ENCODE measurements around the gene LGR4. TPM values are rescaled to one million over a fixed set of nuclear protein-coding genes. Genes with fewer than 3 reads are reported as not detected.

Gene LGR4
- total and polyA plus RNA-seq, 2 donors = 9.9 to 98.1 TPM

- WGBS = 94% methylated on average over 3 of the region's 3 CpGs
- DNase-seq (ENCODE audit: extremely low spot score) = no peak
- Histone ChIP-seq H3K4me1 (ENCODE audit: insufficient read depth) (peaks cover 2% of the 10 kb centered on the region), H3K27ac (ENCODE audit: low read depth) (no peak overlapping the region), H3K4me3 (ENCODE audit: low read depth, low read length) (no peak overlapping the region), H3K36me3 (ENCODE audit: insufficient read depth) (no peaks in the 10 kb centered on the region)
Measured at GRCh38 chr11:27405134-27405533, 67.5 kb downstream of the LGR4 start.

GRCh38 chr11:27404427-27404826 lies 68.2 kb downstream of the LGR4 start:
- Histone ChIP-seq H3K27ac (ENCODE audit: low read depth) (no peak overlapping the region), H3K4me3 (ENCODE audit: low read depth, low read length) (no peak overlapping the region), H3K36me3 (ENCODE audit: insufficient read depth) (no peaks in the 10 kb centered on the region), H3K4me1 (ENCODE audit: insufficient read depth) (peaks cover 2% of the 10 kb centered on the region)
- no peak for DNase-seq (ENCODE audit: extremely low spot score)
- WGBS = 90% methylated on average over 2 of the region's 2 CpGs

- Histone ChIP-seq H3K27ac (ENCODE audit: low read depth) (no peak overlapping the region), H3K36me3 (ENCODE audit: insufficient read depth) (no peaks in the 10 kb centered on the region), H3K4me1 (ENCODE audit: insufficient read depth) (peaks cover 2% of the 10 kb centered on the region), H3K4me3 (ENCODE audit: low read depth, low read length) (no peak overlapping the region)
- WGBS = 97% methylated on average over 2 of the region's 2 CpGs
- DNase-seq (ENCODE audit: extremely low spot score) = no peak
Measured at GRCh38 chr11:27403195-27403594, 69.4 kb downstream of the LGR4 start.

GRCh38 chr11:27402450-27402849 lies 70.1 kb downstream of the LGR4 start:
- peaks cover 2% of the 10 kb centered on the region for H3K4me1 ChIP-seq (ENCODE audit: insufficient read depth)
- 91% methylated on average over 2 of the region's 2 CpGs for WGBS
- DNase-seq (ENCODE audit: extremely low spot score) = no peak
- no peak overlapping the region for H3K27ac ChIP-seq (ENCODE audit: low read depth)
- no peak overlapping the region for H3K4me3 ChIP-seq (ENCODE audit: low read depth, low read length)
- no peaks in the 10 kb centered on the region for H3K36me3 ChIP-seq (ENCODE audit: insufficient read depth)

GRCh38 chr11:27401833-27402316 lies 70.7 kb downstream of the LGR4 start:
- H3K36me3 ChIP-seq (ENCODE audit: insufficient read depth) = no peaks in the 10 kb centered on the region
- WGBS = 87% methylated on average over 5 of the region's 5 CpGs
- no peak overlapping the region for H3K27ac ChIP-seq (ENCODE audit: low read depth)
- H3K4me3 ChIP-seq (ENCODE audit: low read depth, low read length) = no peak overlapping the region
- no peak for DNase-seq (ENCODE audit: extremely low spot score)
- peaks cover 2% of the 10 kb centered on the region for H3K4me1 ChIP-seq (ENCODE audit: insufficient read depth)

- no peak overlapping the region for H3K27ac ChIP-seq (ENCODE audit: low read depth)
- H3K4me1 ChIP-seq (ENCODE audit: insufficient read depth) = peaks cover 2% of the 10 kb centered on the region
- 83% methylated on average over 5 of the region's 5 CpGs for WGBS
- no peaks in the 10 kb centered on the region for H3K36me3 ChIP-seq (ENCODE audit: insufficient read depth)
- DNase-seq (ENCODE audit: extremely low spot score) = no peak
- H3K4me3 ChIP-seq (ENCODE audit: low read depth, low read length) = no peak overlapping the region
Measured at GRCh38 chr11:27401280-27401832, 71.2 kb downstream of the LGR4 start.

- WGBS = 93% methylated on average over 3 of the region's 3 CpGs
- Histone ChIP-seq H3K36me3 (ENCODE audit: insufficient read depth) (no peaks in the 10 kb centered on the region), H3K4me1 (ENCODE audit: insufficient read depth) (peaks cover 2% of the 10 kb centered on the region), H3K4me3 (ENCODE audit: low read depth, low read length) (no peak overlapping the region), H3K27ac (ENCODE audit: low read depth) (no peak overlapping the region)
- DNase-seq (ENCODE audit: extremely low spot score) = no peak
Measured at GRCh38 chr11:27398400-27398770, 74.2 kb downstream of the LGR4 start.

GRCh38 chr11:27397624-27398399 lies 74.8 kb downstream of the LGR4 start:
- no peaks in the 10 kb centered on the region for H3K36me3 ChIP-seq (ENCODE audit: insufficient read depth)
- H3K4me3 ChIP-seq (ENCODE audit: low read depth, low read length) = no peak overlapping the region
- 76% methylated on average over 9 of the region's 9 CpGs for WGBS
- no peak overlapping the region for H3K27ac ChIP-seq (ENCODE audit: low read depth)
- peaks cover 2% of the 10 kb centered on the region for H3K4me1 ChIP-seq (ENCODE audit: insufficient read depth)
- DNase-seq (ENCODE audit: extremely low spot score) = no peak

GRCh38 chr11:27396259-27396839 lies 76.2 kb downstream of the LGR4 start:
- Histone ChIP-seq H3K27ac (ENCODE audit: low read depth) (no peak overlapping the region), H3K36me3 (ENCODE audit: insufficient read depth) (no peaks in the 10 kb centered on the region), H3K4me1 (ENCODE audit: insufficient read depth) (no peaks in the 10 kb centered on the region), H3K4me3 (ENCODE audit: low read depth, low read length) (no peak overlapping the region)
- WGBS = 77% methylated on average over 3 of the region's 3 CpGs
- no peak for DNase-seq (ENCODE audit: extremely low spot score)

GRCh38 chr11:27395556-27396258 lies 76.9 kb downstream of the LGR4 start:
- 29% methylated on average over 7 of the region's 7 CpGs for WGBS
- H3K27ac ChIP-seq (ENCODE audit: low read depth) = no peak overlapping the region
- DNase-seq (ENCODE audit: extremely low spot score) = no peak
- no peaks in the 10 kb centered on the region for H3K36me3 ChIP-seq (ENCODE audit: insufficient read depth)
- no peak overlapping the region for H3K4me3 ChIP-seq (ENCODE audit: low read depth, low read length)
- H3K4me1 ChIP-seq (ENCODE audit: insufficient read depth) = no peaks in the 10 kb centered on the region

- no peak for DNase-seq (ENCODE audit: extremely low spot score)
- Histone ChIP-seq H3K27ac (ENCODE audit: low read depth) (no peak overlapping the region), H3K36me3 (ENCODE audit: insufficient read depth) (no peaks in the 10 kb centered on the region), H3K4me3 (ENCODE audit: low read depth, low read length) (no peak overlapping the region), H3K4me1 (ENCODE audit: insufficient read depth) (no peaks in the 10 kb centered on the region)
- WGBS = 68% methylated on average over 4 of the region's 4 CpGs
Measured at GRCh38 chr11:27394781-27395228, 77.8 kb downstream of the LGR4 start.

GRCh38 chr11:27392278-27393114 lies 80.1 kb downstream of the LGR4 start:
- Histone ChIP-seq H3K4me1 (ENCODE audit: insufficient read depth) (no peaks in the 10 kb centered on the region), H3K27ac (ENCODE audit: low read depth) (no peak overlapping the region), H3K4me3 (ENCODE audit: low read depth, low read length) (no peak overlapping the region), H3K36me3 (ENCODE audit: insufficient read depth) (no peaks in the 10 kb centered on the region)
- DNase-seq (ENCODE audit: extremely low spot score) = no peak
- 67% methylated on average over 4 of the region's 4 CpGs for WGBS

All from urinary bladder (tissue), 4 donors.